Esophagus squamous epithelium (tissue), 4 donors: Measurements from ENCODE around the gene PSME3.

Experiments used
- CTCF ChIP-seq, 6 experiments: fragments of 450-650 bp in 4 of 6; fragments of 200-600 bp in 2 of 6; sonication (generic) in 2 of 6; IDR thresholded peaks; one replicate each; pipeline ENCODE4 v1.5.1; 2016 to 2019; ENCODE audit warnings: antibody characterized with exemption in 6 of 6, mild to moderate bottlenecking in 4 of 6, moderate library complexity in 4 of 6
- POLR2A ChIP-seq, 4 donors: fragments of 450-650 bp; IDR thresholded peaks; one replicate each; pipeline ENCODE4 v1.6.1; 2017; ENCODE audit warnings: antibody characterized with exemption in 4 of 4, mild to moderate bottlenecking in 4 of 4, moderate library complexity in 3 of 4

GRCh38 chr17:42845918-42846593 lies 12.9 kb downstream of the PSME3 start:
- TF ChIP-seq CTCF (IDR thresholded peaks at IDR 0.05) (no peak), POLR2A (IDR thresholded peaks at IDR 0.05) (no peak)
